HepG2 (cell line): ENCODE measurements around the gene USP5. TPM values are rescaled to one million over a fixed set of nuclear protein-coding genes. Genes with fewer than 3 reads are reported as not detected.

Experiments
- GABPB1 ChIP-seq: IDR thresholded peaks from 2 replicates; pipeline ENCODE4 v1.6.1; 2016; ENCODE audit warnings: mild to moderate bottlenecking, missing genetic modification reagents, moderate library complexity, missing compliant biosample characterization
- GATA4 ChIP-seq: sonication (generic); IDR thresholded peaks from 2 replicates; pipeline ENCODE4 v1.6.1; 2016; ENCODE audit warnings: antibody characterized with exemption, low read depth, borderline replicate concordance
- GLMP ChIP-seq: sonication (generic); formaldehyde crosslinking; IDR thresholded peaks from 2 replicates; pipeline ENCODE4 v1.9.0; 2021; ENCODE audit warnings: missing genetic modification reagents, mild to moderate bottlenecking, borderline replicate concordance
- GRHL1 ChIP-seq: sonication (generic); formaldehyde crosslinking; conservative IDR thresholded peaks from 2 replicates; pipeline ENCODE4 v1.8.0; 2022; ENCODE audit warnings: missing genetic modification reagents
- HMG20A ChIP-seq: IDR thresholded peaks from 2 replicates; pipeline ENCODE4 v1.6.1; 2016; ENCODE audit warnings: borderline replicate concordance
- KLF13 ChIP-seq: sonication (generic); formaldehyde crosslinking; IDR thresholded peaks from 2 replicates; pipeline ENCODE4 v1.4.0; 2020; ENCODE audit warnings: mild to moderate bottlenecking, missing genetic modification reagents
- MAFG ChIP-seq: sonication (generic); formaldehyde crosslinking; IDR thresholded peaks from 2 replicates; pipeline ENCODE4 v1.5.1; 2020; ENCODE audit warnings: mild to moderate bottlenecking, missing genetic modification reagents
- MIER2 ChIP-seq: IDR thresholded peaks from 2 replicates; pipeline ENCODE4 v1.6.1; 2016; ENCODE audit warnings: missing biosample characterization, missing genetic modification reagents
- PHF5A ChIP-seq: IDR thresholded peaks from one replicate; pipeline ENCODE4 v1.6.1; 2018; ENCODE audit warnings: low read depth, missing genetic modification reagents; ENCODE audit not compliant: unreplicated experiment
- SIX4 ChIP-seq: sonication (generic); formaldehyde crosslinking; IDR thresholded peaks from 2 replicates; pipeline ENCODE4 v1.4.0; 2020; ENCODE audit warnings: missing genetic modification reagents
- ZFYVE20 ChIP-seq: sonication (generic); formaldehyde crosslinking; IDR thresholded peaks from 2 replicates; pipeline ENCODE4 v1.8.0; 2023; ENCODE audit warnings: low read depth, mild to moderate bottlenecking, moderate library complexity, missing genetic modification reagents, borderline replicate concordance
- ZNF318 ChIP-seq: sonication (generic); formaldehyde crosslinking; IDR thresholded peaks from 2 replicates; pipeline ENCODE4 v1.4.0; 2020; ENCODE audit warnings: mild to moderate bottlenecking, missing genetic modification reagents
- ZNF362 ChIP-seq: sonication (generic); formaldehyde crosslinking; IDR thresholded peaks from 2 replicates; pipeline ENCODE4 v1.4.0; 2020; ENCODE audit warnings: missing genetic modification reagents, mild to moderate bottlenecking, borderline replicate concordance
- ZNF552 ChIP-seq: sonication (generic); formaldehyde crosslinking; IDR thresholded peaks from 2 replicates; pipeline ENCODE4 v1.9.0; 2022; ENCODE audit warnings: missing genetic modification reagents, mild to moderate bottlenecking, borderline replicate concordance
- ZNF589 ChIP-seq: sonication (generic); formaldehyde crosslinking; conservative IDR thresholded peaks from 2 replicates; pipeline ENCODE4 v1.8.0; 2022; ENCODE audit warnings: mild to moderate bottlenecking, moderate library complexity, missing genetic modification reagents
- ZSCAN30 ChIP-seq: sonication (generic); formaldehyde crosslinking; IDR thresholded peaks from 2 replicates; pipeline ENCODE4 v1.5.0; 2020; ENCODE audit warnings: mild to moderate bottlenecking, missing genetic modification reagents
- polyA plus RNA-seq, 8 experiments: library from polyadenylated mRNA; depleted of rRNA in 3 of 8; stranded (reverse) in 7 of 8; unstranded in 1 of 8; fragments of >200 nt; fragmentation: Illumina TruSeq in 4 of 8; extraction: Trizol in 4 of 8; gene quantifications; 2 replicates each; pipeline versions ENCODE4 v1.2.1 to v1.2.3, GENCODE V29; 2011 to 2016; ENCODE audit warnings: low read depth in 4 of 8, missing spikeins in 1 of 8, mixed read lengths in 1 of 8; ENCODE audit not compliant: insufficient read depth in 1 of 8
- total RNA-seq, 5 experiments: library from RNA; depleted of rRNA; stranded (reverse); fragments of >200 nt; fragmentation: Illumina TruSeq; extraction: Trizol; gene quantifications; 2 replicates each; pipeline ENCODE4 v1.2.3, GENCODE V29; 2016; ENCODE audit warnings: low read depth in 1 of 5

Gene USP5
- total and polyA plus RNA-seq, 2 of the 13 experiments (the other 11 are each of a cell fraction or from before 2014, with no cell fraction given) = 39.6 to 56.0 TPM

- TF ChIP-seq GLMP (no peak), PHF5A (CRISPR knock-in tag) (no peak), ZNF589 (CRISPR knock-in tag) (no peak), GABPB1 (CRISPR knock-in tag) (peak; percentile 58), HMG20A (no peak), GATA4 (no peak), ZNF552 (0 out of 2 replicates have a peak, but pooled peaks have one; percentile 45), KLF13 (CRISPR knock-in tag) (0 out of 2 replicates have a peak, but pooled peaks have one; percentile 32), ZNF362 (CRISPR knock-in tag) (no peak), SIX4 (CRISPR knock-in tag) (no peak), MAFG (CRISPR knock-in tag) (no peak), ZNF318 (CRISPR knock-in tag) (no peak), GRHL1 (CRISPR knock-in tag) (no peak), ZFYVE20 (CRISPR knock-in tag) (0 out of 2 replicates have a peak, but pooled peaks have one; percentile 25), MIER2 (CRISPR knock-in tag) (no peak), ZSCAN30 (CRISPR knock-in tag) (no peak)
These were observed 23.0 kb upstream of the USP5 start (continued) for GRCh38 chr12:6828781-6829535.
